Activated naive CD8-positive, alpha-beta T cell treated with anti-CD3 and anti-CD28 coated beads, Interleukin-2, amount 50 U/mL, for 24 hours (primary cell): ENCODE data around the gene NKAP.
A peak's percentile ranks its signal among the peaks of the same experiment; 100 is the strongest.
"Not testable (repeated sequence)": the region's sequence is repeated elsewhere in the genome, so short reads cannot be mapped to it uniquely, and the experiment has no call there.

Source experiments
- ATAC-seq: fragments of 150-1000 bp; cut with Tn5 transposase; one replicate; pipeline ENCODE4 v1.10.0; 2021
- DNase-seq: peaks from one replicate; pipeline ENCODE4 v3.0.0; 2021
- H3K27ac Mint-ChIP-seq: one replicate; pipeline ENCODE4 v1.8.0; 2021; ENCODE audit warnings: mild to moderate bottlenecking, mixed read lengths
- H3K27me3 Mint-ChIP-seq: one replicate; pipeline ENCODE4 v1.8.0; 2021; ENCODE audit warnings: mixed read lengths
- H3K36me3 Mint-ChIP-seq: one replicate; pipeline ENCODE4 v1.8.0; 2021; ENCODE audit warnings: low read depth, mixed read lengths
- H3K4me1 Mint-ChIP-seq: one replicate; pipeline ENCODE4 v1.8.0; 2021; ENCODE audit warnings: mixed read lengths
- H3K4me3 Mint-ChIP-seq: one replicate; pipeline ENCODE4 v1.8.0; 2021; ENCODE audit warnings: mild to moderate bottlenecking, moderate library complexity, mixed read lengths
- H3K9me3 Mint-ChIP-seq: one replicate; pipeline ENCODE4 v1.8.0; 2021; ENCODE audit warnings: mixed read lengths

The NKAP gene

GRCh38 chrX:119943185-119943988 lies at the start of gene NKAP:
Gene NKAP (minus strand): TSS chrX:119943751. CDS start chrX:119943605, 146 bp downstream.
- ATAC-seq (peak; percentile 89), DNase-seq (peak; percentile 79)
- no peaks in the 10 kb centered on the region for H3K36me3 Mint-ChIP-seq
- peaks cover 24% of the 10 kb centered on the region for H3K4me1 Mint-ChIP-seq
- H3K27ac Mint-ChIP-seq = peak within 1 kb of the TSS; percentile 98
- H3K27me3 Mint-ChIP-seq = no peaks in the 10 kb centered on the region
- H3K4me3 Mint-ChIP-seq = peak within 1 kb of the TSS; percentile 99
- no peaks in the 10 kb centered on the region for H3K9me3 Mint-ChIP-seq

GRCh38 chrX:119991005-119991787 lies 47.6 kb upstream of the NKAP start:
- ATAC-seq (no peak), DNase-seq (no peak)
- Mint-ChIP-seq H3K27me3 (peaks cover 66% of the 10 kb centered on the region), H3K9me3 (no peaks in the 10 kb centered on the region), H3K4me3 (peak overlapping the region; percentile 51), H3K4me1 (peaks cover 14% of the 10 kb centered on the region), H3K36me3 (no peaks in the 10 kb centered on the region), H3K27ac (no peak overlapping the region)

- Mint-ChIP-seq H3K9me3 (no peaks in the 10 kb centered on the region), H3K4me3 (peak overlapping the region; percentile 51), H3K36me3 (no peaks in the 10 kb centered on the region), H3K27ac (no peak overlapping the region), H3K4me1 (peaks cover 14% of the 10 kb centered on the region), H3K27me3 (peaks cover 60% of the 10 kb centered on the region)
- ATAC-seq = no peak
- no peak for DNase-seq
These were observed 47.0 kb upstream of the NKAP start for GRCh38 chrX:119990556-119991004.

- Mint-ChIP-seq H3K9me3 (no peaks in the 10 kb centered on the region), H3K27me3 (peaks cover 55% of the 10 kb centered on the region), H3K4me3 (peak overlapping the region; percentile 51), H3K4me1 (peaks cover 14% of the 10 kb centered on the region), H3K36me3 (no peaks in the 10 kb centered on the region), H3K27ac (no peak overlapping the region)
- ATAC-seq (peak; percentile 40), DNase-seq (no peak)
These were observed 46.5 kb upstream of the NKAP start for GRCh38 chrX:119989905-119990555.

GRCh38 chrX:119986203-119986602 lies 42.7 kb upstream of the NKAP start:
- H3K4me3 Mint-ChIP-seq = no peak overlapping the region
- H3K27me3 Mint-ChIP-seq = peaks cover 28% of the 10 kb centered on the region
- DNase-seq = no peak
- ATAC-seq = no peak
- no peak overlapping the region for H3K27ac Mint-ChIP-seq
- no peaks in the 10 kb centered on the region for H3K9me3 Mint-ChIP-seq
- peaks cover 9% of the 10 kb centered on the region for H3K4me1 Mint-ChIP-seq
- H3K36me3 Mint-ChIP-seq = no peaks in the 10 kb centered on the region

GRCh38 chrX:119984652-119985051 lies 41.1 kb upstream of the NKAP start:
- no peak overlapping the region for H3K4me3 Mint-ChIP-seq
- ATAC-seq (no peak), DNase-seq (no peak)
- no peaks in the 10 kb centered on the region for H3K9me3 Mint-ChIP-seq
- no peaks in the 10 kb centered on the region for H3K36me3 Mint-ChIP-seq
- H3K27ac Mint-ChIP-seq = no peak overlapping the region
- peaks cover 16% of the 10 kb centered on the region for H3K27me3 Mint-ChIP-seq
- H3K4me1 Mint-ChIP-seq = no peaks in the 10 kb centered on the region

- ATAC-seq = no peak
- Mint-ChIP-seq H3K27ac (no peak overlapping the region), H3K9me3 (no peaks in the 10 kb centered on the region), H3K27me3 (peaks cover 10% of the 10 kb centered on the region), H3K4me1 (no peaks in the 10 kb centered on the region), H3K4me3 (no peak overlapping the region), H3K36me3 (no peaks in the 10 kb centered on the region)
- no peak for DNase-seq
These were observed 39.9 kb upstream of the NKAP start for GRCh38 chrX:119983494-119983893.

GRCh38 chrX:119982145-119982544 lies 38.6 kb upstream of the NKAP start:
- Mint-ChIP-seq H3K27ac (no peak overlapping the region), H3K4me3 (no peak overlapping the region), H3K4me1 (no peaks in the 10 kb centered on the region), H3K9me3 (no peaks in the 10 kb centered on the region), H3K36me3 (no peaks in the 10 kb centered on the region), H3K27me3 (peaks cover 5% of the 10 kb centered on the region)
- DNase-seq (no peak), ATAC-seq (no peak)

GRCh38 chrX:119981286-119982070 lies 37.9 kb upstream of the NKAP start:
- no peak overlapping the region for H3K4me3 Mint-ChIP-seq
- DNase-seq (no peak), ATAC-seq (no peak)
- H3K9me3 Mint-ChIP-seq = no peaks in the 10 kb centered on the region
- no peak overlapping the region for H3K27ac Mint-ChIP-seq
- no peaks in the 10 kb centered on the region for H3K4me1 Mint-ChIP-seq
- H3K36me3 Mint-ChIP-seq = no peaks in the 10 kb centered on the region
- H3K27me3 Mint-ChIP-seq = peaks cover 4% of the 10 kb centered on the region

- not testable (repeated sequence) for ATAC-seq
These were observed 33.6 kb upstream of the NKAP start for GRCh38 chrX:119977172-119977571.

GRCh38 chrX:119971184-119971583 lies 27.6 kb upstream of the NKAP start:
- Mint-ChIP-seq H3K4me1 (no peaks in the 10 kb centered on the region), H3K4me3 (no peak overlapping the region), H3K27ac (no peak overlapping the region), H3K36me3 (no peaks in the 10 kb centered on the region), H3K27me3 (peaks cover 2% of the 10 kb centered on the region), H3K9me3 (no peaks in the 10 kb centered on the region)
- ATAC-seq = no peak
- DNase-seq = no peak

More at GRCh38 chrX:119977172-119977571, 33.6 kb upstream of the NKAP start:
- not testable (repeated sequence) for H3K27me3 Mint-ChIP-seq, H3K27ac Mint-ChIP-seq, H3K4me1 Mint-ChIP-seq, DNase-seq, H3K36me3 Mint-ChIP-seq, H3K9me3 Mint-ChIP-seq, H3K4me3 Mint-ChIP-seq

- peaks cover 2% of the 10 kb centered on the region for H3K27me3 Mint-ChIP-seq
- no peak for DNase-seq
- H3K4me3 Mint-ChIP-seq = no peak overlapping the region
- no peaks in the 10 kb centered on the region for H3K4me1 Mint-ChIP-seq
- no peaks in the 10 kb centered on the region for H3K36me3 Mint-ChIP-seq
- no peak overlapping the region for H3K27ac Mint-ChIP-seq
- H3K9me3 Mint-ChIP-seq = no peaks in the 10 kb centered on the region
- no peak for ATAC-seq
These were observed 27.0 kb upstream of the NKAP start for GRCh38 chrX:119970574-119970973.

- not testable (repeated sequence) for ATAC-seq
These were observed 23.3 kb upstream of the NKAP start for GRCh38 chrX:119966837-119967236.

GRCh38 chrX:119960625-119961024 lies 17.1 kb upstream of the NKAP start:
- no peak for ATAC-seq

More at GRCh38 chrX:119966837-119967236, 23.3 kb upstream of the NKAP start:
- H3K9me3 Mint-ChIP-seq, H3K4me3 Mint-ChIP-seq, H3K36me3 Mint-ChIP-seq, H3K4me1 Mint-ChIP-seq, H3K27ac Mint-ChIP-seq, DNase-seq: not testable (repeated sequence)
- peaks cover 12% of the 10 kb centered on the region for H3K27me3 Mint-ChIP-seq

More at GRCh38 chrX:119960625-119961024, 17.1 kb upstream of the NKAP start:
- Mint-ChIP-seq H3K9me3 (no peaks in the 10 kb centered on the region), H3K4me1 (peaks cover 13% of the 10 kb centered on the region), H3K4me3 (no peak overlapping the region), H3K27me3 (peaks cover 35% of the 10 kb centered on the region), H3K27ac (no peak overlapping the region), H3K36me3 (peaks cover 5% of the 10 kb centered on the region)
- DNase-seq = no peak
